Measurements from ENCODE around the gene MIOX. TPM values are rescaled to one million over a fixed set of nuclear protein-coding genes. Genes with fewer than 3 reads are reported as not detected.

Gene MIOX
- polyA plus RNA-seq, 4 donors, result 3.6 to 18.2 (median 13.4) TPM

DNA sequence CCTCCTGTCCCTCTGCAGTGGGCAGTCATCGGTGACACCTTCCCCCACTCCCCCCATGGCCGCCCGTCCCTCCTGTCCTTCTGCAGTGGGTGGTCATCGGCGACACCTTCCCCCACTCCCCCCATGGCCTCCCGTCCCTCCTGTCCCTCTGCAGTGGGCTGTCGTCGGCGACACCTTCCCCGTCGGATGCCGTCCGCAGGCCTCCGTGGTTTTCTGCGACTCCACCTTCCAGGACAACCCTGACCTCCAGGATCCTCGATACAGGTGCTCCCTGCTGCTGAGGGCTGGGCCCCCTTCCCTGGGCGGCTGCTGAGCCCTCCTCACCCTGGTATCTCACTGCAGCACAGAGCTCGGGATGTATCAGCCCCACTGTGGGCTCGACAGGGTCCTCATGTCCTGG lies 2.2 kb downstream of the MIOX start:
- no peak for DNase-seq (ENCODE audit: low read depth in 4 of 4, low spot score in 2 of 4)

DNA sequence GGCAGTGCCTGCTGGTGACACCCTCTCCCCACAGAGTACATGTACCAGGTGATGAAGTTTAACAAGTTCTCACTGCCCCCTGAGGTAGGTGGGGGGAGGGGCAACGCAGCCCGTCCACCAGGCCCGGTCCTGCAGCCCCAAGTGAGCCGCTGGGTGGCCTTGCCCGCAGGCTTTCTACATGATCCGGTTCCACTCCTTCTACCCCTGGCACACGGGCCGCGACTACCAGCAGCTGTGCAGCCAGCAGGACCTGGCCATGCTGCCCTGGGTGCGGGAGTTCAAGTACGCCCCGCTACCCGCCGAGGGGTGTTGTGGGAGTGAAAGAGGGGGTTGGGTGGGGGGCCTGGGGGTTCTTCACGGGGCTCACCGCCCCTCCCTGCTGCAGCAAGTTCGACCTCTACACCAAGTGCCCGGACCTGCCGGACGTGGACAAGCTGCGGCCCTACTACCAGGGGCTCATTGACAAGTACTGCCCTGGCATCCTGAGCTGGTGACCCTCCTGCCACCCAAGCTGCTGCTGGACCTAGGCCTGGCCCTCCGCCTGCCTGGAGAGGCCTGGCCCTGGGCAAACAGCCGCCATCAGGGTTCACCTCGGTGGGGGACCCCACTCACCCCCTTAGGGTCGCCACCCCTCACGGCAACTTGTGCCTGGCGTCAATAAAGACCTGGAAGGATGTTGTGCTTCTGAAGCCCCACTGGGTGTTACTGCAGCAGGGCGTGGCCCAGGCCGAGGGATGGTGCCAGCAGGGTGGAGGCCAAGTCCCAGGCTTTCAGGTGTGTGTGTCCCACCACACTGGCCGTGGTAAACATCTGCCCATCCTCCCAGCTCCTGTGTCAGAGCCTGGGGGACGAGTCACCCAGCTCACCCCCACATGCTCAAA lies 2.9 kb downstream of the MIOX start:
- no peak for DNase-seq (ENCODE audit: low read depth in 4 of 4, low spot score in 2 of 4)

- DNase-seq (ENCODE audit: low read depth in 4 of 4, low spot score in 2 of 4), result no peak
Measured at GRCh38 chr22:50490531-50491308, 4.1 kb downstream of the MIOX start.

DNA sequence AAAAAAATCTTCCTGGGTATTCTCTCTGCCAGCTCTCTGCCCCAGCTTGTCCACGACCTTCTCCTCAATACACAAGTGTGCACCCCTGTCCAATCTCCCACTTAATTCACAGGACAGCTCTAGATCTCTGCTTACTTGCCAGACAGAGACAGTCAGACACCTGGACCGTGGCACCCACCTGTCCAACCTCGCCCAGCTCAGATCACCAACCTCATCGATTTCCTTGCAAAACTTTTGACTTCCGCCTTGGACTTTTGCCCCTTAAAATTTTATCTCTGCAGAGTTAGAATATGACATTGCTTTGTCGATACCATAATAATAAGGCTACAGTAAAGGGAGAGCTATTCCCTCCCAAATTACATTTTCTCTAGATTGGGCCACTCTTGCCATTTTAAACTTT lies 10.4 kb downstream of the MIOX start:
- no peak for DNase-seq (ENCODE audit: low read depth in 4 of 4, low spot score in 2 of 4)

DNA sequence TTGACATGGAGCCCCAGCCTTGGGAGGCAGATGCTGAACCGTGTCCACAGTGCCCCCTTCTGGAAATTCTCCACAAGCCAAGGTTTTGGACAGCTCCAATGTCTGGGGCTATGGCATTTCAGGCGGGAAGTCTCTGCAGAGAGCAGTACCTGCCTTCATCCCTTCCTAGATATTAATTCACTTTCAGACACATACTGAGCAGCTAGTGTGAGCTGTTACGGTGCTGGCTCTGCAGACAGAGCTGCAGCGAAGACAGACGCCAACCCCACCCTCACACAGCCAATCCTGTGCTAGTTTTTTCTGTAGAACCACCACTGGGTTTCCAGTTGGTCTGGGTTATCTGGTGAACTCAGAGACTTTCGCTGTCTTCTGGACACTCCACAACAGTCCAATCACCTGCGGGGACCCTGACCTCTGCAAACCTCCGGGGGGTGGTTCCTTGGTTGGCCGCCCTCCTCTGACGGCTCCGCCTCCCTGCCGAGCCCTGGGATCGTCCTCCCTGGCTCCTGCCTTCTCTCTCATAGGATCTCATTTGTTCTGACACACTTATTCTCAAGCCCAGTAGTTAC lies 11.7 kb downstream of the MIOX start:
- peak in 1 of 4 donors; percentile 69 for DNase-seq (ENCODE audit: low read depth in 4 of 4, low spot score in 2 of 4)

- DNase-seq (ENCODE audit: low read depth in 4 of 4, low spot score in 2 of 4), result no peak
Measured at GRCh38 chr22:50500452-50500851, 13.8 kb downstream of the MIOX start.

GRCh38 chr22:50502096-50502495 lies 15.4 kb downstream of the MIOX start:
- no peak for DNase-seq (ENCODE audit: low read depth in 4 of 4, low spot score in 2 of 4)

DNA sequence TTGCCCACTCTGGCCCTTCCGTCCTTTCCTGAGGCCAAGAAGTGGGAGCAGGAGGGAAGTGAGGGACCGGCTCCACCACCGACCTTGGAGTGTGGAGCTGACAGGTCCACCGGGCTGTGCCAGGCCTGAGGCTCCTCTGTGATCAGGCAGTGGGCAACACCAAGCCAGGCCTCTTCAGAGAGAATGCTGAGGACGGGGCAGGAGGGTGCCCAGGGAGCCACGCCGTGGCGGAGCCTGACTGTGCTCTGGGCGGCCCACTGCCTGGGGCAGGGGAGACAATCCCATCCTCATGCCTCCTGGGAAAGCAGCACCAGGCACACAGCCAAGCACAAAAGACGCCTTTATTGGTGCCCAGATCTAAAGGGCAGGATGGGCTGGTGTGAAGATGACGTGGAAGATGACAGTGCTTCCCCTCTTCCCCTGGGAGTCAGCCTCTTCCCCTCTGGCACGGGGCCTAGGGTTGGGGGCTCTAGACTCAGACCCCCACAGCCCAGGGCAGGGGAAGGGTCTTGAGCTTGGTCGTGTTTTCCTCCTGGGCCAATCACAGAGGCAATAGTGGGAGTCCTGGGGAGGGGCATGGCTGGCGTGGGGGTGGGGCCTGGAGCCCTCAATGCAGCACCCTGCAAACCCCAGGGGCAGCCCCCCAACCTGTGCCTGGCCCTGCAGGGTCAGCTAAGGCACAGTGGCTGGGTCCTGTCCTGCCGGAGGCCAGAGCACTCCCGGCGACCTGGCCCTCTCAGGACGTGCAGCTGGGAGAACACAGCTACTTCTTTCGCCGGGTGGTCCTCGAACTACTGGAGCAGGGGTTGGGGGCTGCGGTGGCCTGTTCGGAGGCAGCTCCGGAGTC lies 16.2 kb downstream of the MIOX start:
- no peak for DNase-seq (ENCODE audit: low read depth in 4 of 4, low spot score in 2 of 4)

- DNase-seq (ENCODE audit: low read depth in 4 of 4, low spot score in 2 of 4), result no peak
Measured at GRCh38 chr22:50503475-50504145, 17.0 kb downstream of the MIOX start.

- no peak for DNase-seq (ENCODE audit: low read depth in 4 of 4, low spot score in 2 of 4)
Measured at GRCh38 chr22:50504369-50505211, 17.9 kb downstream of the MIOX start.

DNA sequence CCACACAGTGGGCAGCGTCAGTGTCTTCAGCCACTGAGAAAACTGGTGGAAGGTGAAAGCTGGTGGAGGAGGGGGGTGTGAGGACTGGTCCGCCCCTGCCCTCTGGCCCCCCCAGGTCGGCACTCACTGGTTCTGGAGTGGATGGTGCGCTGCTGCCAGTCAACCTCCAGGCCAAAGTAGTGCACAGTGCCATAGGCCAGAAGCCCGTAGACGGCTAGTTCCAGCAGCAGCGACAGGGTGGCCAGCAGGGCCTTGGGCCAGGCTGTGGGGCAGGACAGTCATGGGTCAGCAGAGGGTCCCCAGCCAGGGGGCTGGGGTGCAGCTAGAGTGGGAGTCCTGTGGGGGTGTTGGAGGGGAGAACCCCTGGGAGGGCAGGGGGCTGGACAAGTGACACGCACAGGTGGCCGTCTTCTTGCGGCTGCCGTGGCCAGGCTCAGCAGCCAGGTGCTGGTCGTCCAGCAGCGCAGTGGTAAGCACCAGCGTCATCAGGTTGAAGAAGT lies 18.7 kb downstream of the MIOX start:
- no peak for DNase-seq (ENCODE audit: low read depth in 4 of 4, low spot score in 2 of 4)

DNA sequence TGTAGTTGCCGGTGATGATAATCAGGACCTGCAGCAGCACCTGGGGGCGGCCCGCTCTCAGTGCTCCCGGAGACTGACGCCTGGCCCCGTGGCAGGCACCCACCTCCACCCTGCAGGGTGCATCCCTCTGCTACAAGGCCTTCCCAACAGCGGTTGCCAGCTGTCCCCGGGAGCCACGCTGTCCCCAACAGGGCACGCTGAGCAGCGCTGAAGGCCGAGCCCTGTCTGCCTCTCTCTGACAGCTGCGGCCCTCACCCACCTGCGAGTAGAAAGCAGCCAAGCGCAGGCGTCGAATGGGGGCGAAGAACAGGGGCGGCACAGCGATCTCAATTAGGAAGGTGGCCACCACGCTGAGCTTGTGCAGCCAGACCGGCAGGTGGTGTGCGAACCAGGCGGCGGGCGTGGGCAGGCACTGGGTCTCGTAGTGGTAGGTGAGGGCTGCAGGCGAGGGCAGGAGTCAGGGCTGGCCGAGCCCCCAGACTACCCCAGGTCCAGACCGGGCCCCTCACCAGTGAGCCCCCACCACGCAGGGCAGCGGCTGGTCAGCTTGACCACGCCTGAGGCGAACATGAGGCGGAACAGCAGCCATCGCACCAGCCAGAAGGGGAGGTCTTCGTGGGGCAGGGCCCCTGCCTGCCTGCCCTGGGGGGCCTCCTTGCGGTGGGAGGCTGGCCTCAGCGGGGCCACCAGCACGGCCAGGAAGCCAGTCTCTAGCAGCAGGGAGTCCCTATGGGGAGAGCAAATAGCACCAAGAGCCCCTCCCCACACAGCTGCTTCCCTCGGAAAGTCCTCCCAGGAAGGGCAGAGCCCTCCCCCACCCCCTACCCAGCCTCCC lies 19.3 kb downstream of the MIOX start:
- no peak for DNase-seq (ENCODE audit: low read depth in 4 of 4, low spot score in 2 of 4)

GRCh38 chr22:50506611-50507420 lies 20.2 kb downstream of the MIOX start:
- no peak for DNase-seq (ENCODE audit: low read depth in 4 of 4, low spot score in 2 of 4)

DNA sequence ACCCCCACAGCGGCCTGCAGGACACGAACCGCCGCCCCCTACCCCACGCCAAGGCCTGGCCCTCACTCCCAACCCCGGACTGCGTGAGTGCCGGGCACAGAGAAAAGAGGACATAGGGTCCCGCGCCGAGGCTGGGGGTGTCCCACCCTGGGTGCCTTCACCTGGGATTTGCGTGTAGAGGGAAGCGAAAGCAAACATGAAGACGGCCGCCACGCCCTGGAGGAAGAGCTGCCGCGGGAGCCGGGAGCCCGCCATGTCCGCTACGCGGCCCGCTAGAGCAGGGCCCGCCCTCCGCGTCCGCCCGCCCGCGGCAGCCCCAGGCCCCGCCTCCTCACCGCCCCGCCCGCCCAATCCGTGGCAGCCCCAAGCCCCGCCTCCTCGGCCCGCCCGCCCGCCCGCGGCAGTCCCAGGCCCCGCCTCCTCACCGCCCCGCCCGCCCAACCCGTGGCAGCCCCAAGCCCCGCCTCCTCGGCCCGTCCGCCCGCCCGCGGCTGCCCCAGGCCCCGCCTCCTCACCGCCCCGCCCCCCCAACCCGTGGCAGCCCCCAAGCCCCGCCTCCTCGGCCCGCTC lies 20.8 kb downstream of the MIOX start, which contains the start of gene LMF2:
LMF2 (minus strand) TSS at position 282 of the 570 bp plus-strand sequence; CDS start at position 255, 27 bp downstream.
- DNase-seq (ENCODE audit: low read depth in 4 of 4, low spot score in 2 of 4), result peak in 1 of 4 donors; percentile 50

DNA sequence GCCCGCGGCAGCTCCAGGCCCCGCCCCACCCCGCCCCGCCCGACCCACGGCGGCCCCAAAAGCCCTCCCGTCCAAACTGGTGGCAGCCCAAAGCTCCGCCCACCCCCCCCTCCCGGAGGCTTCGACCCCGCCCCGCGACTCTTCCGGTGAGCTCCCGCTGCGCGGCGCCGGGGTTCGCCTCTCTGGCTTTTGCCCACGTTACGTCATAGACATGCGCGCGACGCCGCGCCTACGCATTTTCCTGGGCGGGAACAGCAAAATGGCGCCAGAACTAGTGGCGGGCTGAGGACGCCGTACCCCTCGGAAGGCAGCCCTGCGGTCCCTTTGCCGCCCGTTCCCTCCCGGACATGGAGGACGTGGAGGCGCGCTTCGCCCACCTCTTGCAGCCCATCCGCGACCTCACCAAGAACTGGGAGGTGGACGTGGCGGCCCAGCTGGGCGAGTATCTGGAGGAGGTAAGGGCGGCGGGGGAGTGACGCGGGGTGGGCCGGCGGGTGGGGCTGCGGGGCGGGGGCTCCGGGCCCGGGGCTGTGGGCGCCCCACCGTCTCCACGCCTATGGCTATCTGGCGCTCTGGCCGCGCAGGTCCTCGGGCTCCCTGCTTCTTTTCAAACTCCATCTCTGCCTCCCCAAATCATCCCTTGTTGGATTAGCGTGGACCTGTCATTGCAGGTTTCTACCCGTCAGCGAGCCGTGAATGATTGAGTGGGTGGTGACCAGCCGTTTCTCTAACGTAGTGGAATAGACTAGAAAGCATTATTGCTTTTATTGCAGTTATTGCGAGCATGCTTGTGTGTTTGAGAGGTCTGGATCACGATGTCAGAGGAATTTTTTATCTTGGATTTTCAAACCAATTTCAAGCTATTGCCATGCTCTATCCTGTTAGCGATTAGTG lies 21.6 kb downstream of the MIOX start, which contains the start of gene NCAPH2:
NCAPH2 (plus strand) TSS at position 234 of the 894 bp plus-strand sequence; CDS start at position 348, 114 bp downstream.
- peak; percentile 82 to 98 (median 96) for DNase-seq (ENCODE audit: low read depth in 4 of 4, low spot score in 2 of 4)

Measured in left renal cortex interstitium (tissue), 4 donors.